Measurements from ENCODE around the gene EEF1AKMT3. TPM values are rescaled to one million over a fixed set of nuclear protein-coding genes. Genes with fewer than 3 reads are reported as not detected.
A peak's percentile ranks its signal among the peaks of the same experiment; 100 is the strongest.

EEF1AKMT3 gene
- total and polyA plus RNA-seq, 9 of the 15 experiments (the other 6 are each of a cell fraction or from before 2014, with no cell fraction given): 4.1 to 17.2 (median 7.9) TPM

DNA sequence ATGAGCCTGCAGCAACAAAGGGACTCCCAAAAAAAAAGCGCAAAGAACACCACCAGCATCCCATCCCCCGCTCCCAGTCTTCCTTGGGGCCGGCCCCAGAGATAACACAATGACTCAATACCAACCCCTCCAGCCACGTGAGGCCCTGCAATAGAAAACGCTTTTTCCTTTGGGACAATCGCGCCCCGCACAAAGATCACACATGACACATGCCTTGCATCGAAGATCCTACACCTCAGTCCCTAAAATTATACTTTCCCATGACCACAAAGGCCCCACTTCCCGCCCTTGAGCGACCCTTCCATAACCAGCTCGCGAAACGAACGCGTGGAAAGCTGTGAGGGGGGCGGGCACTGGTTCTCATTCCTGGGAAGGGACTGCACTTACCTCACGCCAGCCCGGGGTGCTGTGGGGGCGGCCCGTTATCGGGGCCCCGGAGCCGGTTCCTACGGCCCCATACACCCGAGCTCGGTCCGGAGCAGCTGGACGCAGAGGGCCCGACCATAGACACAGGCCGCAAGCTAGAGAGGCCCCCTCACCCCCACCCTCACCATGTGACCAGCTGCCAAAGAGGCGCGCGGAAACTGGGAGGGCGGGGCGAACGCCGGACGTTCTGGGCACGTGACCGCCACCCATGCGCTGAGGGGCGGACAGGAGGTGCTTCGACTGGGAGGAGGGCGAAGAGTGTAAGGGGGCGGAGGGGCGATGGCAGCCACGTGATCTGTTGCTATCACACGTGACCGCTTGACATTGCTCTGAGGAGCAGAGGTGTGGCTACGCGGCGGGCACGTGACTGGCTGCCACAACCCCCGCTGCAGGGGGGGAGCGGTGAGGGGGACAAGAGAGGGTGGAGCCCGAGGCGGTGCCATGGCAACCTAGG lies 20.4 kb upstream of the EEF1AKMT3 start, which contains the start of gene CDK4 (continued):
- TF ChIP-seq ZNF407 (IDR thresholded peaks at IDR 0.05; ENCODE audit: low read depth): peak; percentile 49; the same call in 1 of the 2 replicates
- TF ChIP-seq KLF10 (CRISPR knock-in tag; IDR thresholded peaks at IDR 0.05): no peak
- TF ChIP-seq ZBTB7A (IDR thresholded peaks at IDR 0.05; ENCODE audit: borderline replicate concordance, control insufficient read depth, low read depth, low read length): peak; percentile 83; the same call in 1 of the 2 replicates
- TF ChIP-seq EGR1 (conservative IDR thresholded peaks at IDR 0.05): peak; percentile 96
- TF ChIP-seq TBP (optimal IDR thresholded peaks at IDR 0.05; ENCODE audit: low read depth, low read length): peak; percentile 84
- TF ChIP-seq, protein P1, sequence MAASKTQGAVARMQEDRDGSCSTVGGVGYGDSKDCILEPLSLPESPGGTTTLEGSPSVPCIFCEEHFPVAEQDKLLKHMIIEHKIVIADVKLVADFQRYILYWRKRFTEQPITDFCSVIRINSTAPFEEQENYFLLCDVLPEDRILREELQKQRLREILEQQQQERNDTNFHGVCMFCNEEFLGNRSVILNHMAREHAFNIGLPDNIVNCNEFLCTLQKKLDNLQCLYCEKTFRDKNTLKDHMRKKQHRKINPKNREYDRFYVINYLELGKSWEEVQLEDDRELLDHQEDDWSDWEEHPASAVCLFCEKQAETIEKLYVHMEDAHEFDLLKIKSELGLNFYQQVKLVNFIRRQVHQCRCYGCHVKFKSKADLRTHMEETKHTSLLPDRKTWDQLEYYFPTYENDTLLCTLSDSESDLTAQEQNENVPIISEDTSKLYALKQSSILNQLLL (CRISPR knock-in tag; IDR thresholded peaks at IDR 0.05; ENCODE audit: borderline replicate concordance): no peak
- TF ChIP-seq, protein P2, sequence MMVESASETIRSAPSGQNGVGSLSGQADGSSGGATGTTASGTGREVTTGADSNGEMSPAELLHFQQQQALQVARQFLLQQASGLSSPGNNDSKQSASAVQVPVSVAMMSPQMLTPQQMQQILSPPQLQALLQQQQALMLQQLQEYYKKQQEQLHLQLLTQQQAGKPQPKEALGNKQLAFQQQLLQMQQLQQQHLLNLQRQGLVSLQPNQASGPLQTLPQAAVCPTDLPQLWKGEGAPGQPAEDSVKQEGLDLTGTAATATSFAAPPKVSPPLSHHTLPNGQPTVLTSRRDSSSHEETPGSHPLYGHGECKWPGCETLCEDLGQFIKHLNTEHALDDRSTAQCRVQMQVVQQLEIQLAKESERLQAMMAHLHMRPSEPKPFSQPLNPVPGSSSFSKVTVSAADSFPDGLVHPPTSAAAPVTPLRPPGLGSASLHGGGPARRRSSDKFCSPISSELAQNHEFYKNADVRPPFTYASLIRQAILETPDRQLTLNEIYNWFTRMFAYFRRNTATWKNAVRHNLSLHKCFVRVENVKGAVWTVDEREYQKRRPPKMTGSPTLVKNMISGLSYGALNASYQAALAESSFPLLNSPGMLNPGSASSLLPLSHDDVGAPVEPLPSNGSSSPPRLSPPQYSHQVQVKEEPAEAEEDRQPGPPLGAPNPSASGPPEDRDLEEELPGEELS (CRISPR knock-in tag; IDR thresholded peaks at IDR 0.05; ENCODE audit: borderline replicate concordance): no peak
- no peak for TF ChIP-seq PTRF (tag; IDR thresholded peaks at IDR 0.05)

Data from K562 (cell line).